Testis (tissue), 3 donors: ENCODE measurements around the gene WDR93. TPM values are rescaled to one million over a fixed set of nuclear protein-coding genes. Genes with fewer than 3 reads are reported as not detected.

ENCODE experiments used
- DNase-seq: peaks from one replicate; pipeline ENCODE4 v3.0.0-alpha.2; 2019
- H3K27ac ChIP-seq, 2 donors: fragments of 200-600 bp; sonication (generic); one replicate each; pipeline ENCODE4 v1.5.1; 2019
- H3K27me3 ChIP-seq: fragments of 200-600 bp; sonication (generic); one replicate; pipeline ENCODE4 v1.5.1; 2019
- H3K36me3 ChIP-seq: fragments of 200-600 bp; sonication (generic); one replicate; pipeline ENCODE4 v1.5.1; 2017; ENCODE audit warnings: low read depth; ENCODE audit errors: missing control alignments
- H3K4me1 ChIP-seq: fragments of 200-600 bp; sonication (generic); one replicate; pipeline ENCODE4 v1.5.1; 2019
- H3K4me3 ChIP-seq, 2 donors: fragments of 200-600 bp; sonication (generic); one replicate each; pipeline ENCODE4 v1.5.1; 2017 to 2019
- H3K9me3 ChIP-seq: fragments of 200-600 bp; sonication (generic); one replicate; pipeline ENCODE4 v1.5.1; 2017
- CTCF ChIP-seq, 3 experiments: fragments of 450-650 bp in 2 of 3; fragments of 200-600 bp in 1 of 3; sonication (generic) in 1 of 3; IDR thresholded peaks; one replicate each; pipeline ENCODE4 v1.5.1; 2016 to 2019; ENCODE audit warnings: antibody characterized with exemption in 3 of 3, mild to moderate bottlenecking in 2 of 3, moderate library complexity in 1 of 3
- POLR2A ChIP-seq: fragments of 450-650 bp; IDR thresholded peaks from one replicate; pipeline ENCODE4 v1.6.1; 2017; ENCODE audit warnings: antibody characterized with exemption, mild to moderate bottlenecking, moderate library complexity
- WGBS, 2 donors: methylation state at CpG; one replicate each; pipeline ENCODE4 v1.1.5; 2018; 5-methylcytosine and 5-hydroxymethylcytosine counted together
- intact Hi-C: fragments of 100-400 bp; cut with DNase I; formaldehyde crosslinking; loops from one replicate; pipeline ENCODE4 v1.15.1; 2023; ENCODE audit warnings: low total_unique reads
- polyA plus RNA-seq: library from polyadenylated mRNA; stranded (reverse); fragments of 350-450 nt; fragmentation: Illumina TruSeq; extraction: RNeasy Lipid Tissue Mini Kit (QIAGEN cat#74804); gene quantifications from one replicate; pipeline ENCODE4 v1.2.3, GENCODE V29; 2014; ENCODE audit warnings: low read depth, low replicate concordance; ENCODE audit not compliant: insufficient read depth
- total RNA-seq, 2 donors: library from RNA; depleted of rRNA; stranded (reverse); fragments of >200 nt; gene quantifications; one replicate each; pipeline ENCODE4 v1.2.3, GENCODE V29; 2016

WDR93 gene
- total and polyA plus RNA-seq, 3 donors from 2014 or later, result 8.1 to 31.9 (median 12.3) TPM

GRCh38 chr15:89761009-89761831, 70.6 kb downstream of the WDR93 start:
- no peak for TF ChIP-seq POLR2A
- TF ChIP-seq CTCF (IDR thresholded peaks at IDR 0.05), result no peak
- Histone ChIP-seq H3K4me1 (no peaks in the 10 kb centered on the region), H3K4me3 (no peak overlapping the region), H3K27ac (no peak overlapping the region), H3K36me3 (no peaks in the 10 kb centered on the region), H3K27me3 (no peaks in the 10 kb centered on the region), H3K9me3 (no peaks in the 10 kb centered on the region)
- intact Hi-C loops, result loop anchor here (10.0 kb wide), 1 partner anchor 114 kb away; no protein-coding TSS in a partner anchor
- 74 to 83% methylated on average over 15 to 18 of the region's 18 CpGs for WGBS, 2 donors
- no peak for DNase-seq

- intact Hi-C loops, result loop anchor here (10.0 kb wide), 1 partner anchor 113 kb away; no protein-coding TSS in a partner anchor
Observed at GRCh38 chr15:89761929-89762328, 71.3 kb downstream of the WDR93 start.

GRCh38 chr15:89765694-89766093, 75.1 kb downstream of the WDR93 start:
- TF ChIP-seq CTCF (IDR thresholded peaks at IDR 0.05), result no peak
- no peak for TF ChIP-seq POLR2A
- H3K4me3 ChIP-seq, result no peak overlapping the region
- 0 to 67% methylated on average over 1 of the region's 1 CpG for WGBS, 2 donors
- intact Hi-C loops, result loop anchor here (10.0 kb wide), 1 partner anchor 109 kb away; no protein-coding TSS in a partner anchor
- no peaks in the 10 kb centered on the region for H3K9me3 ChIP-seq
- H3K27ac ChIP-seq, result no peak overlapping the region
- no peak for DNase-seq
- H3K27me3 ChIP-seq, result no peaks in the 10 kb centered on the region
- no peaks in the 10 kb centered on the region for H3K4me1 ChIP-seq
- H3K36me3 ChIP-seq, result no peaks in the 10 kb centered on the region

More at GRCh38 chr15:89761929-89762328, 71.3 kb downstream of the WDR93 start:
- Histone ChIP-seq H3K4me3 (no peak overlapping the region), H3K36me3 (no peaks in the 10 kb centered on the region), H3K4me1 (no peaks in the 10 kb centered on the region), H3K9me3 (no peaks in the 10 kb centered on the region), H3K27ac (no peak overlapping the region), H3K27me3 (no peaks in the 10 kb centered on the region)
- DNase-seq, result no peak
- no peak for TF ChIP-seq CTCF (IDR thresholded peaks at IDR 0.05)
- TF ChIP-seq POLR2A, result no peak
- WGBS, 2 donors, result 83 to 92% methylated on average over 3 to 5 of the region's 5 CpGs

- H3K4me3 ChIP-seq, result no peak overlapping the region
- no peaks in the 10 kb centered on the region for H3K27me3 ChIP-seq
- no peaks in the 10 kb centered on the region for H3K4me1 ChIP-seq
- intact Hi-C loops, result loop anchor here (10.0 kb wide), 1 partner anchor 108 kb away; no protein-coding TSS in a partner anchor
- no peak for DNase-seq
- H3K9me3 ChIP-seq, result no peaks in the 10 kb centered on the region
- no peak overlapping the region for H3K27ac ChIP-seq
- H3K36me3 ChIP-seq, result no peaks in the 10 kb centered on the region
- WGBS, 2 donors, result 84 to 89% methylated on average over 6 to 16 of the region's 16 CpGs
- TF ChIP-seq CTCF (IDR thresholded peaks at IDR 0.05), result no peak
- TF ChIP-seq POLR2A, result no peak
Observed at GRCh38 chr15:89766357-89767311, 76.0 kb downstream of the WDR93 start.
